OCI-LY7 (cell line): ENCODE results near the gene DEGS2.

ENCODE experiments used
- CTCF ChIP-seq: fragments of 200-600 bp; sonication (generic); conservative IDR thresholded peaks from 2 replicates; pipeline ENCODE4 v1.5.1; 2014; ENCODE audit warnings: mild to moderate bottlenecking, antibody characterized with exemption, low read length, moderate library complexity, mixed read lengths
- EZH2phosphoT487 ChIP-seq: fragments of 200-600 bp; sonication (generic); IDR thresholded peaks from 2 replicates; pipeline ENCODE4 v1.6.1; 2018; ENCODE audit warnings: low read depth, borderline replicate concordance, mild to moderate bottlenecking, mixed run types, antibody characterized with exemption, low read length, moderate library complexity, mixed read lengths

GRCh38 chr14:100159094-100159864 is at the start of gene DEGS2:
- TF ChIP-seq CTCF (no peak), EZH2phosphoT487 (no peak)
